GM19328 (cell line): ENCODE results near the gene PARVB.
"Not testable (repeated sequence)": the region's sequence is repeated elsewhere in the genome, so short reads cannot be mapped to it uniquely, and the experiment has no call there.

Experiments
- ATAC-seq: cut with Tn5 transposase; IDR thresholded peaks from one replicate; pipeline ENCODE4 v1.9.1; 2021; ENCODE audit warnings: mild to moderate bottlenecking, moderate library complexity; ENCODE audit not compliant: unreplicated experiment

PARVB gene

GRCh38 chr22:44049486-44050231 lies 25.6 kb downstream of the PARVB start:
- no peak for ATAC-seq

GRCh38 chr22:44050766-44051355 lies 26.8 kb downstream of the PARVB start:
- ATAC-seq, result no peak

- no peak for ATAC-seq
Measured at GRCh38 chr22:44051358-44051757, 27.3 kb downstream of the PARVB start.

- ATAC-seq, result no peak
Measured at GRCh38 chr22:44051961-44052360, 27.9 kb downstream of the PARVB start.

GRCh38 chr22:44055805-44056204 lies 31.7 kb downstream of the PARVB start:
- ATAC-seq, result no peak

GRCh38 chr22:44056649-44057048 lies 32.5 kb downstream of the PARVB start:
- ATAC-seq, result not testable (repeated sequence)

- no peak for ATAC-seq
Measured at GRCh38 chr22:44057401-44057987, 33.4 kb downstream of the PARVB start.

- no peak for ATAC-seq
Measured at GRCh38 chr22:44063462-44064371, 39.6 kb downstream of the PARVB start.

- ATAC-seq, result no peak
Measured at GRCh38 chr22:44067033-44067432, 42.9 kb downstream of the PARVB start.

- no peak for ATAC-seq
Measured at GRCh38 chr22:44067901-44068300, 43.8 kb downstream of the PARVB start.

GRCh38 chr22:44068422-44069191 lies 44.5 kb downstream of the PARVB start:
- ATAC-seq, result no peak

GRCh38 chr22:44070029-44070428 lies 45.9 kb downstream of the PARVB start:
- ATAC-seq, result no peak

GRCh38 chr22:44071781-44072326 lies 47.8 kb downstream of the PARVB start:
- ATAC-seq, result no peak

- no peak for ATAC-seq
Measured at GRCh38 chr22:44074337-44074984, 50.4 kb downstream of the PARVB start.

GRCh38 chr22:44075022-44075421 lies 50.9 kb downstream of the PARVB start:
- no peak for ATAC-seq

GRCh38 chr22:44075670-44076069 lies 51.6 kb downstream of the PARVB start:
- ATAC-seq, result no peak

GRCh38 chr22:44076825-44077224 lies 52.7 kb downstream of the PARVB start:
- ATAC-seq, result no peak

- no peak for ATAC-seq
Measured at GRCh38 chr22:44080936-44081861, 57.1 kb downstream of the PARVB start.

GRCh38 chr22:44082801-44083200 lies 58.7 kb downstream of the PARVB start:
- no peak for ATAC-seq
